GM12875 (cell line): ENCODE data around the gene DENND5B.

Source experiments
- H3K4me3 ChIP-seq: one replicate; pipeline ENCODE4 v1.5.1; 2011; ENCODE audit warnings: low read depth, low read length, control low read depth
- CTCF ChIP-seq: IDR thresholded peaks from 2 replicates; pipeline ENCODE4 v1.5.1; 2011; ENCODE audit warnings: low read depth, mild to moderate bottlenecking, control low read depth, inconsistent platforms, low read length, moderate library complexity, borderline replicate concordance; ENCODE audit not compliant: insufficient read depth

The DENND5B gene

GRCh38 chr12:31605531-31605930, 14.6 kb upstream of the DENND5B start:
- H3K4me3 ChIP-seq = no peak overlapping the region
- TF ChIP-seq CTCF = no peak

DNA sequence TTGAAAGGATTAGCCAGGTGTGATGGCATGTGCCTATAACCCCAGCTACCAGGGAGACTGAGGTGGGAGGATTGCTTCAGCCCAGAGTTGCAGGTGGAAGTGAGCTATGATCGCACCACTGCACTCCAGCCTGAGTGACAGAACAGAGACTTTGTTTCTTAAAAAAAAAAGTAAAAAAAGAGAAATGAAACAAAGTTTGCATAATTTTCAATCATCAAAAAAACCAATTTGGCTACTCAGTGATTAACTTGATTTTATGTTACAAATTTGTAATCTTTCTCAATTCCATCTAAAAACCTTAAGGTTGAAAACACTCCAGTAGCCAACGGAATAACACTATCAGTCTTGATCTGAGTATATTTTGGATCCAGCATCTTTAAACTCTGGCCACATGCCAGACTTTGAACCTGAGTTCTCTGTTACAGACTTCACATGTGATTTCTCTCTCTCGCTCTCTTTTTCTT, 12.6 kb upstream of the DENND5B start:
- TF ChIP-seq CTCF = no peak
- no peak overlapping the region for H3K4me3 ChIP-seq

DNA sequence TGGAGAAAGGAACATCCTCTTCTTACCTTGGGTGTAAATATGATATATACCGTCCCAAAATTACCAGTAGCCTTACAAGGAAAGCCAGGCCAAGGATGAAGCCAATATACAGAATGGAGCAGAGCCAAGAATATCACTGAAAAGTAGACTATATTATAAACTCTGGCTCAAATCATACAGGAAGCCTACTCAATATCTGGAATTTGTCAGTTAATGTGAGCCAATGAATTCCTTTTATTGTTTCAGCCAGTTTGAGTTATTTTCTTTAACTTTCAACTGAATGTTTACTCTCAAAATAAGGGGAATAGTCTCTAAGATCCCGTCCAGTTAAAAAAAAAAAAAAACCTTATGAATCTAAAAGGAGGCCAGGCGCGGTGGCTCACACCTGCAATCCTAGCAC, 9.8 kb upstream of the DENND5B start:
- H3K4me3 ChIP-seq = no peak overlapping the region
- no peak for TF ChIP-seq CTCF

DNA sequence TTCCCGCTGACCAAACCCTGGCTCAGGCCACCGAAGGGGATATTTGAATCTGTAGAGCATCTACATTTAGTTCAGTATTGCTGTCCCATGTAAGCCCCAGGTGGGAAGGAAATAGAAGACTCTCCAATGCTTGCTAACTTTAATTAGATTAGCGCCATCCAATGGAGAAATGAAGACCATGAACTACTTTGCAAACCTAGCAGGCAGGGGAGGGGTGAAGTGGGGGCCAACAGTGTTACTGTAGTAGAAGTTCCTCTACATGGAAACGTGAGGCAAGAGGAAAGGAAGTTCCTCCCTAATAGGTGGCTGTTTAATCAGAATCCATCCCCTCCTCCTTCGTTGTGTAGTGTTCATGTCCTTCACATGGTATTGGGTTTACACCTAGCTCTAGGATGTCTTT, 9.3 kb upstream of the DENND5B start:
- TF ChIP-seq CTCF = no peak
- H3K4me3 ChIP-seq = no peak overlapping the region

- no peak overlapping the region for H3K4me3 ChIP-seq
- TF ChIP-seq CTCF = no peak
These were observed 8.1 kb upstream of the DENND5B start for GRCh38 chr12:31599053-31599452.

DNA sequence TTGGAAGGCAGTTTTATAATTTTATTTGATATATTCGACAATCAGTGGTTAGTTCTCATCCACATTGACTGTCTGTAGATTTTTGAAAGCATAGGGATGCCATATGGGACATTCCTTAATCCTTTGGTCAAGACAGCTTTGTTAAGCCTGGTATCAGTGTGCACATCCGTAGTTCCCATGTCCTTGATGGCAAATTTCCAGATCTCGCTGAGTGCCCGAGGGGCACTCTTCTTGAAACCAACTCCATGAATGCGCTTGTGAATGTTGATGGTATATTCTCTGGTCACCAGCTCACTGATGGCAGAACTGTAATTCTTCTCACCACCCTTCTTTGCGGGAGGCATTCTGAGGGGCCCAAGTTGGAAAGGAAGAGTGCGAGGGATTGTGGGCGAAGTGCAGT, 6.1 kb upstream of the DENND5B start:
- no peak overlapping the region for H3K4me3 ChIP-seq
- no peak for TF ChIP-seq CTCF

GRCh38 chr12:31594681-31595080, 3.7 kb upstream of the DENND5B start:
- H3K4me3 ChIP-seq = no peak overlapping the region
- no peak for TF ChIP-seq CTCF
